Raji (cell line): ENCODE results near the gene SELENOS.

ENCODE experiments used
- POLR2A ChIP-seq: IDR thresholded peaks from 2 replicates; pipeline ENCODE4 v1.6.1; 2011; ENCODE audit warnings: low read depth, low read length, control low read depth; ENCODE audit not compliant: insufficient read depth

The SELENOS gene

GRCh38 chr15:101316529-101316928 is 39.2 kb upstream of the SELENOS start:
- no peak for TF ChIP-seq POLR2A

- no peak for TF ChIP-seq POLR2A
Measured at GRCh38 chr15:101315736-101316135, 38.5 kb upstream of the SELENOS start.

GRCh38 chr15:101314336-101315125 is 37.2 kb upstream of the SELENOS start:
- no peak for TF ChIP-seq POLR2A

- no peak for TF ChIP-seq POLR2A
Measured at GRCh38 chr15:101313041-101313761, 35.9 kb upstream of the SELENOS start.

- TF ChIP-seq POLR2A, result no peak
Measured at GRCh38 chr15:101310508-101310907, 33.2 kb upstream of the SELENOS start.

GRCh38 chr15:101310161-101310480 is 32.8 kb upstream of the SELENOS start:
- no peak for TF ChIP-seq POLR2A

- no peak for TF ChIP-seq POLR2A
Measured at GRCh38 chr15:101309436-101310160, 32.3 kb upstream of the SELENOS start.

GRCh38 chr15:101308604-101309435 is 31.5 kb upstream of the SELENOS start:
- TF ChIP-seq POLR2A, result no peak

- TF ChIP-seq POLR2A, result no peak
Measured at GRCh38 chr15:101307897-101308603, 30.8 kb upstream of the SELENOS start.

GRCh38 chr15:101307048-101307896 is 30.0 kb upstream of the SELENOS start:
- TF ChIP-seq POLR2A, result no peak

GRCh38 chr15:101306341-101307047 is 29.2 kb upstream of the SELENOS start:
- TF ChIP-seq POLR2A, result no peak

- TF ChIP-seq POLR2A, result no peak
Measured at GRCh38 chr15:101305820-101306255, 28.6 kb upstream of the SELENOS start.

- TF ChIP-seq POLR2A, result no peak
Measured at GRCh38 chr15:101303408-101303807, 26.1 kb upstream of the SELENOS start.
